ENCODE data around the gene DYNLT1.
"Not testable (repeated sequence)": the region's sequence is repeated elsewhere in the genome, so short reads cannot be mapped to it uniquely, and the experiment has no call there.

The DYNLT1 gene

DNA sequence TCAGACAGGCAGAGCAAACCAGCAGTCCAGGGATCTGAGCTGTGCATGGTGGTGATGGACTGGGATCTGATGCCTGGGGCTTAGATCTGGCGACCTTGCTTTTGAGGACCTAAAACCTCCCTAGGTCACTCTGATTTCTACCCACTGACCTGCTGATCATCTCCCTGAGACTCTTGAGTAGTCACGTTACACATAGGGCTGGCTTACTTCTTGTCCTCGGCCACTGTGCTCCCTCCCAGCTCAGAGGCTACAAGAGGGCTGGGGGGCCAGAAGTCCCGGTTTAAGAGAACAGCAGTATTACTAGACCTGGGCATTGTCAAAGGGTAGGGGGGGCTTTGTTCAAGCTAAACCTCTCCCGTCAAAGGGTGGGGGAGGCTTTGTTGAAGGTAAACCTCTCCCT is 5.5 kb downstream of the DYNLT1 start:
- DNase-seq: no peak

DNA sequence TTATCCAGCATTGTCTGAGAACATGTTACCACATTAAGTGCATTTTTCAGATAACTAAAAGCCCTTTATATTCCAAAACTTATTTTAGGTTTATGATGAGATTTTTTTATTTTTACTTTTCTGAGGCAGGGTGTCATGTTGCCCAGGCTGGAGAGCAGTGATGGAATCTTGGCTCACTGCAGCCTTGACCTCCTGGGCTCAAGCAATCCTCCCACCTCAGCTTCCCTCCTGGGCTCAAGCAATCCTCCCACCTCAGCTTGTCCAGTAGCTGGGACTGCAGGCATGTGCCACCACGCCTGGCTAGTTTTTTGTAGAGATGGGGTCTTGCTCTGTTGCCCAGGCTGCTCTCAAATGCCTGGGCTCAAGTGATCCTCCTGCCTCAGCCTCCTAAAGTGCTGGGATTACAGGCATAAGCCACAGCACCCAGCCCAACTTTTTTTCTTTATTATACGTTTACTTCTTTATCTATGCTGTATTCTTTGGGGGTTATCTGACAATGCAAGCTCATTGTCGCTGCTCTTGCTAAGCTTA is 6.2 kb downstream of the DYNLT1 start:
- DNase-seq: no peak

DNA sequence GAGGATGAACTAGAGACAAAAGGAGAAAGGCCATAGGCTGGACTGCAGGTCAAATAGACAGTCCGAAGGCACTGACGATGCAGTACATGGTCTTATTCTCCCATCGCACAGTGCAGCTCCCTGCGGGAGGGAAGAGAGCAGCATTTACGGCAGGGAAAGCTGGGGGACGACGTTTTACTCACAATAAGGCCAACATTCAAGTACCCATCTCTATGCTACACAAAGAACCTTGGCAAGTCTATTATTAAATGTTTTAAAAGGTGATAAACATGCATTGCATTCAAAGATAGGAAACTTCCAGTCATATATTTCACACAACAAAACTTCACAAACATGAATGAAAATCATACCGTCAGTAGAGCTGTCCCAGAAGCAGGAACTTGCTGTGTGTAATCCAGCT is 7.8 kb downstream of the DYNLT1 start:
- no peak for DNase-seq

DNA sequence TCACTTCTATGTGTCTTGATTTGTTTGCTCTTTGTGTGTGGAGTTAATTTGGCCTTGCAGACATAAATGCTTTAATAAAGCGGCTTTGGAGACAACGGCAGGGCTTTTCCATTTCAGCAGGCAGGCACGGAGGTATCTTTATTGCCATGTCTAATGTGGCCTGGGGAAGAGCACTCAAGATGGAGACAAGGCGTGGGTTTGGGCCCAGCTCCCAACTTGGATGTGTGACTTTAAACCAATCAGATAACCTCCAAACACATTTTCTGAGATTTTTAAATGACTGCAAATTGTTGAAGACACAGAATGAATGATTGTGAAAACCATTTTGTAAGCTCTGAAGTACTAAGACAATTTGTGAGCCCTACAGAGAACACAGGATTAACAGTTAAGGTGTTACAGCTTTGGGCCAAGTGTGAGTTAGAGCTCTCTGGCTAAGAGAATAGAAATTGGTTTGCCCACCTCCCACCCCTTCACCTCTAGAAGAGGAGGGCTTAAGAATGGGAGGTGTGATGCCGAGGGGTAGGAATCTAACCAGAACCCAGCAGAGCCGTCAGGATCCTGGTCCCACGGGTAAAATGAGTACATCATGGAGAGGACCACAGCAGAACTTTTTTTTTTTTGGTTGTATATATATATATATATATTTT is 9.0 kb downstream of the DYNLT1 start:
- DNase-seq: no peak

DNA sequence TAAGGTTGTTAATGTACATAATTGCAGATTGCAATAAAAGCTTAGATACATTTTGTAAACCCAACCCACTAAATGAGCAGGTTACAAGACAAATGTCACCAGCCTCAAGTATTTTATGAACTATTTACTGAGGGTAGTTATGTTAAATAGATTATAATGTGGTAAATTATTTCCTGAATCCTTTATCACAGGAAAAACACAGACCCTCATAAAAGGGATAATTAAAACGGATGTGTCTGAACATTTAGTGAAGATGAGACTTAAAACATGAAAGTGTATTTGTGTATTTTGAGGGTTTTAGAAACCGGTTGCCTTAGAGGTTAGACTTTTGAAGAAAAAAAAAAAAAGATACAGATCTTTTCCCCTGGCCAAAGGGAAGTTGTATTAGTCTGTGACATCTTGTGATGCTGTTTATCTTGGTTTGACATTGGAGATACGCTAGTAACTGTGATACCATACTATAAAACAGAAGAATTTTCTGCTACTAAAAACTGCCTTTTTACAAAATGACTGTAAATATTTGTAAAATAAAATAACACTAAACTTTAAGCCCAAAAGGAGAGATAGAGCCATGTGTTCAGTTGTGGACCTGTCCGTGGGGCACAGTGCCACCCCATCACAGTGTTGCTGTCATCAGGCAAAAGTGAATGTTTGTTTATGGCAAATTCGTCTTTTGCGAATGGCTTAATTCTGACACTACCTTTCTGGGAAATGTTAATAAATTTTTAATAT is 9.7 kb downstream of the DYNLT1 start:
- DNase-seq: no peak

DNA sequence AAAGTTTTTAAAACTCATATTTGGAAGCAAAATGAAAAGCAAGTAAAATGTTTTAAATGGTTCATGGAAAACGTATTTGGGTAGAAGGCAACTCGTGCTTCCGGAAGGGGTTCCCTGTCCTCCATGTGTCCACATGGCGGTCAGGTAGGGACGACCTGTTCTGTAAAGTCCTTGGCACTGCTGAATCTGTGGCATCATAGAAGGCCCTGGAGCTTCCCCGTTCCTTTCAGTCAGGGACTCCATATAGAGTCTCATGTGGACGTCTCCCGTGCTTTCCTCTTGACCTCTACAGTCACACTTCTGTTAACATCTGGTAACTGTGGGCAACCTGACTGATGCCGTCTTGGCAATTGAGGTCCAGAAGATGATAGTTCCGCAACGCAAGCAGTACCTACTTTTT is 11.4 kb downstream of the DYNLT1 start:
- no peak for DNase-seq

DNA sequence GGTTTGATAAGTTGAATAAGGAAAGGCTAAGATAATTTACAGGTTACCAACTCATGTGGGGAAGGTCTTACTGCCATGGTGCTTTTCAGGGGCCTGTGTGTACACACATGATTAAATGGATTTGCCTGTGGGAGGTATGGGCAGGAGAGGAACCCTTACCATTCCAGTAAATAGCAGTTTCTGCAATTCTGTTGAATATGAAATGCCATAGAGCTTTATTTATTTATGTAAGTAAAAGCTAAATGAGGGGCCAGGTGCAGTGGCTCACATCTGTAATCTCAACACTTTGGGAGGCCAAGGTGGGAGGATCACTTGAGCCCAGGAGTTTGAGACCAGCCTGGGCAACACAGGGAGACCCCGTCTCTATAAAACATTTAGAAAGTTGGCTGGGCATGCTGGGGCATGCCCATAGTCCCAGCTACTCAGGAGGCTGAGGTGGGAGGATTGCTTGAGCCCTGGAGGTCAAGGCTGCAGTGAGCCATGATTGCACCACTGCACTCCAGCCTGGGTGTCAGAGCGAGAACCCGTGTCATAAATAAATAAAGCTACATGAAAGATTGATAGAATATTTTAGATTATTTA is 11.9 kb downstream of the DYNLT1 start:
- DNase-seq: not testable (repeated sequence)

DNA sequence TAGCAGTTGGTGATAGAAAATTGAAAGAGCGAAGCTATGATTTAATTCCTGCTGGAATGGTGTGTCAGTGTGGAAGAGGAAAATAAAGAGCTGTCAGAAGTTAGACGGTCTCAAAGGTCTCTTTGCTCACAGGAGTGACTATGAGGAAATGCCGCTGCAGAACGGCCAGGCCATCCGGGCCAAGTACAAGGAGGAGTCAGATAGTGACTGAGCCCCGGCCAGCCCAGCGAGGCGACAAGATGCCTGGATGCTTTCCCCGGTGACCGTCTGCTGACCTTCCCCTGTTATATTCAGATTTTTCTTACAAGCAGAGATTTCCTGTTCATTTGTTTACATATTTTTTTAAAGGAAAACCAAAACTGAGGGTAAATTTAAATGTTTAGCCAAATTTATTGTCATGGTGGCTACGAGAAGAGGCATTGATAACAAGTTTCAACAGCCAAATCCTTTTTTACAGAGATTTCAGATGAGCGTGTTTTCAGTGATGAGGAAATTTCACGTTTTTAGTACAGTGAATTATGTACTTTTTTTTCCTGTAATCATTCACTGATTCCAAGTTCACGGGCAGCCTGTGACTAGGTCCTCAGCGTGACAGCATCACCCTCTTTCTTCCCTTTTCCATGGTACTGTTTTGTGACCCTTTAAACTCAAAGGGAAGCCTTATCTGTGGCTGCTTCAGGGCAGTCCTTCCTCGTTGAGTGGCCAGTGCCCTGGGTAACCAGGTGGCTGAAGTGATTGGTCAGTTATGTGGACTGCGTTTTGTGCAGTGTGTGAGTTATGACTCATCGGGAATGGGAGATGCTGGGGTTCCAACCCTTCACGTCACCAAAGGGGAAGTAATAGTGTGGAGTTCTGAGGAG is 12.6 kb downstream of the DYNLT1 start:
- DNase-seq: no peak

DNA sequence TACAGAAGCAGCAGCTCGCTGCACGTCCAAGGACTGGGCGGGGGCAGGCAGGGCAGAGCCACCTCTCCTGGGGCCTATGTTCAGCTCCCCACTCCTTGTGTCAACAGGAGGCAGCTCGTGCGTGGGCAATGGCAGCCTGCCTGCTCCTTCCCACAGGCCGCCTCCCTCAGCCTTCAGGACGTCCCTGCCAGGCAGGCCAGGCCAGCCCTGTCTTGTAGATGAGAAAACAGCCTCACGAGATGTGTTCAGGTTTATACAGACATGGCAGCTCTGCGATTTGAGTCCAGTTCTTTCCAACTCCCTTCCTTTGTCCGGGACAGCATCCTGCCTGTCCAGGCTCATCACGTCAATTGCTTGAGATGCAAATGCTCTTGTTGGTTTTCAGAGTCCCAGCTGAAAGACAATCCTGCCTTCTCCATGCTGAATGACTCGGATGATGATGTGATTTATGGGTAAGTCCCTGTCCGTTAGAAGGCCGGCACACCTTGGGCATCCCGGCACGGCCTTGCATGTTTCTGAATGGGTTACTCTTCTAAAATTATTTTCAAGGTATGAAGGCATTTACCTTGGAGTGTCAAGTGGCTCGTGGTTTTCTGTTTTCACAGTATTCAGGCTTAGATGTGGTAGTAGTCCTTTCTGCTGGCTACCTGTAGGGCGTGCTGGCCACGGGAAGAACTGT is 13.5 kb downstream of the DYNLT1 start:
- no peak for DNase-seq

DNA sequence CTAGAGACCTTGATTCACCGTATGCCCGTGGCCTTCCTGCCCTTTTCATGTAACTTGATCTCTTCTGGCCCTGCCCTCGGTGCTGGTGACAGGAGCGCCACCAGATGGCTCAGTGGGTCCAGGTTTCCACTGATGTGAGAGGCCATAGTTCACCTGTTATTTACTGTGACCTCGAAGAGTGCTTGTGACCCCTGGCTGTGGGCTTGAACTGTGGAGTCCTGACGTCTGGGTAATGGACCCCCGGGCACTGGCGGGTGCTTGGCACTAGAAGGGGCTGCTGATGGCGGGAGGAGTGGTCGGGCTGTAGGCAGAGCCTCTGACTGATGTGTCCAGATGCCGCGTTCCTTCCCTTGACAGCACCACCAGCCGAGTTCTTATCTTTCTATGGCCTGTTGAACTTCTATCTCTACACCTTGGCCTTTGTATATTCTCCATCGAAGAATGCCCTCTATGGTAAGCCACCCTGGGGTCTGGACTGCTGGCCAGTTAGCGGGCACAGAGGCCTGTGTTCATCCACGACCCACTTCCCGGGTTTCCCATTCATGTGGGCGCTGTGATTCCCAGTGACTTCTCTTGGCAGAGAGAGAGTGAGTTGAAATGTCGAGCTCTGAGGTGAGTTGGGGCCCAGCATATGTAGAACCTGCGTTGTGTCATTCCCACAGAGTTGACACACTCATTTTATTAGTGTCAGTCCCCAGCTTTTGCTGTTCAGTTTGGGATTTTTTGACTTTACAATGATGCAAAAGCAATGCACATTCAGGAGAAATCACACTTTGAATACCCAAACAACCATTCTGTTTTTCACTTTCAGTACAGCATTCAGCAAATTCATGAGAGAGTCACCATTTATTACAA is 14.9 kb downstream of the DYNLT1 start:
- no peak for DNase-seq

DNA sequence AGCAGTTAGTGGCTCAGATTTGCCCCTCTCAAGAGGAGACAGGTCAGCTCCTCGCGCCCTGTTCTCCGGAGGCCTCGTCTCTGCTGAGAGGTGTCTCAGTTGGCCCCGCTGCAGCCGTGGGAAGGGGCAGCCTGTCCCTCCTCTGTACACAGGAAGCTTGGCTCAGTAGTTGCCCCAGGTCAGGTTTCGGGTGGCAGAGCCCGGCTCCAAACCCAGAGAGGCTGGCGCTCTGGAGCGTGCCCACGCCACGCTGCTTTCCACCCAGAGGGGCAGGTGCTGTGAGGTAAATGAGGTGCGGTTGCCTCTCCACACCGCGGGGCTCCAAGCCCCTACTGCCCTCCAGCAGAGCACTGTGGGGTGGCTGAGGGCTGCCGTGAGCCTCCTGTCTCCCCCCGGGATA is 16.0 kb downstream of the DYNLT1 start:
- no peak for DNase-seq

DNA sequence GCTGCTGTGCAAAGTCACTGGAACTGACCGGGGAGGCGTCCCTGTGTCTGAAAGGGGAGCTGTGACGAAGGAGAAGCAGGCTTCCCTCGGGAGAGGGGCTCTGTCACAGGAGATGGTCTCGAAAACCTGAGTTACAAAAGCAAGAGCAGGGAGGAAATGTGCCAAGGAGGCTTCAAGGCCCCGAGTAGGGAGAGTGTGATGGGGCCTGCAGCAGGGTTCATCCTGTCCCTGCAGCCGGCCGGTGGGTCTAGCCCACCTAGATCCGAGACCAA is 16.7 kb downstream of the DYNLT1 start:
- no peak for DNase-seq

DNA sequence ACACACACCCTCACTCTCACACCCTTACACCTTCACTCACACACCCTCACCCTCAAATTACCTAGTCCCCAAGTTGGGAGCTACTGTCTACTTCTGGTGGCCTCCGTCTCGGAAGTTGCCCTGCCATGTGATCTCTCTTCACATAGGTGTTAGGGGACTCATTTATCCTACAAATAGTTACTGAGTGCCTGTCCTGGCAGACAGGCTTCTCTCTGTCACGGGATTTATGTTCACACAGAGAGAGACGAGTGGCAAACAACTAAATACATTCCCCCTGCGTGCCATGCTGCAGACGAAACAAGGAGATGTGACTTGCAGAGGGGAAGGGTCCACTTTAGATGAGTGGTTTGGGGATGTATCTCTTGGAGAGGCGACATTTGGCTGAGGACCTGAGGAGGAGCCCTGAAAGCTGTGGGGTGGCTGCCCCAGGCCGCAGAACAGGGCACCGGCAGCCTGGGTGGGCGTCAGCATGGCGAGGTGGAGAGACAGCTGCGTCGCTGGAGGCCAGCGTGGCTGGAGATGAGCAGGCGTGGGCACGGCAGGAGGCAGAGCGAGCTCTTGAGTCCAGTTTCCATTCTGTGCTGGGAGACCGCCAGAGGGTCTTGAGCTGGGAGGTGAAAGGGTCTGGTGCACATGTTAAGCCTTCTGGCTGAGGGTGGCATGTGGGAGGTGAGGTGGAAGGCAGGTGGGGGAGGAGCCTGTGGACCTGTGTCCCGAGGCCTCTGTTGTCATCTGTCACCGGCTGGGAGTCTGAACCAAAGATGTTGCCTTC is 17.2 kb downstream of the DYNLT1 start:
- DNase-seq: no peak

DNA sequence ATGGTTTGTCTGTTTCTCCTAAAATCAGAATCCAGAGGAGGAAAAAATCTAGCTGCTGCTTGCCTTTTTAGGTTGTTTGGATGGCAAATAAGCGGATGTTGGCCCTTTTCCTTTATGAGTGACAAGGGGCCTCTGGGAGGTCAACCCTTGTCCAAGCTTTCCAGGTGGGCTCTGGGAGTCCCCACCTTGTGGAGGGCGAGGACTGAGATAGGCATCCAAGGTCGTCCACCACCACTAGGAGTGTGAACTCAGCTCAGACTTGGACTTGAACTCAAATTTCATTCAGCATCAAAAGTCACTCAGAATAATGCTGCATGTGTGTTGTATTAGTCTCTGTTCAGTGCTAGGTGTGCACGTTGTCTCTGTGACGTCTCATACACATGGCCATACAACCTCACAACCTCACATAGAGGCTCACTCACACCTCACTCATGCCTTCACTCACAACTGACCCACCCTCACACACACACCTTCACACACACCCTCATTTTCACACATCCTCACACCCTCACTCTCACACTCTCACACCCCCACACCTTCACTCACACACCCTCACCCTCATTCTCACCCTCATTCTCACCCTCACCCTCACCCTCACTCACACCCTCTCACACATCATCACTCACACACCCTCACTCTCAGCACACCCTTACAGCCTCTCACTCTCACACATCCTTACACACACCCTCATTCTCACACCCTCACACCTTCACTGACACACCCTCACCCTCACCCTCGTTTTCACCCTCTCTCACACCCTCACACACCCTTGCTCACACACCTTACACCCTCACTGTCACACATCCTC is 18.0 kb downstream of the DYNLT1 start:
- DNase-seq: no peak

DNA sequence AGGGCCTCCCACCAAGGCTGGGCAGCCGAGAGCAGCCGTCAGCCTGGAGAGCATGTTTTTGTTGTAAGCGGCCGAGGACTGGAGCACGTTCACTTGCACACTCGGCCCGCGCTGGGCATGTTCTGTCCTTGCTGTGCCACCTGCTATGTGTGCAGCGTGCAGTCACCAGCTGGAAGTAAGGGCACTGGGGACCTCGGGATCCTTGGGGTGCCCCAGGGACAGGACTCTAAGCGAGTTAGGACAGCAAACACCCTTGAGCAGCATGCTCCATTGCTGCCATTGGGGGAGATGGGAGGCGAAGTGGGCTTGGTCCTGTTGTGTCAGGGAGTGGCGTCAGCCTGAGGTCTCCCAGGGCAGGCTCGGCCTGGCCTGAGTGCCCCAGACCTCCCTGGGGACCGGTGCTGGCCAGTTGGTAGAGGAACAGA is 18.6 kb downstream of the DYNLT1 start:
- no peak for DNase-seq

DNA sequence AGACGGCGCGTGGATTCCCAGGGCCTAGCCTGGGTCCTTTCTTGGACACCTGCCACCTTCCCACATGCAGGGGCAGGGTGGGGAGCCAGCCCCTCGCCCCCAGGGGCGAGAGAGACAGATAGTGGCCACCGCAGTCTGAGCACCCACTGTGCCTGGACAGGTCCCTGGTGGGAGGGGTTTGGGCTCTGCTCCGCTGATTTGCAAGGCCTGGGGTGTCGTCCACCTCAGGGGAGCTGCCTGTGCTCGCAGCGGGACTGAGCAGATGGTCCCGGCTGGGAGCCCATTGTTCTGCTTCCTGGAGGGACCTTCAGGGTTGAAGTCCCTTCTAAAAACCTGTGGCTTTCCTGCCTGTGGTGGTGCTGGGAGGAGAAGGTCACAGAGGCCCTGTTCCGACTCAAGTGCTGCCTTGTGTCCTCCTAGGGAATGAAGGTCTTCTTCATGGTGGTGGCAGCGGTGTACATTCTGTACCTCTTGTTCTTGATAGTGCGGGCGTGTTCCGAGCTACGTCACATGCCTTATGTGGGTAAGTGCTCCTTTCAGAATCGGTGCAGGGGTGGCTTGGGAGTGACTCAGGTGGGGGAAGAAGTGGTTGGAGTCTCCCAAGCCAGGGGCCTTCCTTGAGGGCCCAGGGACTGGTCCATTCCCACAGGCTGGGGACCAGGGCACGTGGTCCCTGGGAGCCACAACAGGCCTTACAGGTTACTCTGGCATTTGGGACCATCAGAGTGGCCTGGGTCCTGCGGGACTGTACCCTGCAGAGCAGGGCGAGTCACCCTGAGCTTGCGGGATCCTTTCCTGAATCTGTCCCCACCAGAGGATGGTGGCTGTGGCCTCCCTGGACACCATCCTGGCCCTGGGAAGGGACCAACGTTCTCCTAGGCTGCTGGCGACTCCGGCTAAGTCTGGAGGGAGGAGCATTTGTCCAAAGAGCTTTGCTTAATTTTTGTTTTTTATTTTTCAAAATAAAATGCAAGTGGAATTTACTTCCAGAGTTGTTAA is 19.6 kb downstream of the DYNLT1 start:
- no peak for DNase-seq

DNA sequence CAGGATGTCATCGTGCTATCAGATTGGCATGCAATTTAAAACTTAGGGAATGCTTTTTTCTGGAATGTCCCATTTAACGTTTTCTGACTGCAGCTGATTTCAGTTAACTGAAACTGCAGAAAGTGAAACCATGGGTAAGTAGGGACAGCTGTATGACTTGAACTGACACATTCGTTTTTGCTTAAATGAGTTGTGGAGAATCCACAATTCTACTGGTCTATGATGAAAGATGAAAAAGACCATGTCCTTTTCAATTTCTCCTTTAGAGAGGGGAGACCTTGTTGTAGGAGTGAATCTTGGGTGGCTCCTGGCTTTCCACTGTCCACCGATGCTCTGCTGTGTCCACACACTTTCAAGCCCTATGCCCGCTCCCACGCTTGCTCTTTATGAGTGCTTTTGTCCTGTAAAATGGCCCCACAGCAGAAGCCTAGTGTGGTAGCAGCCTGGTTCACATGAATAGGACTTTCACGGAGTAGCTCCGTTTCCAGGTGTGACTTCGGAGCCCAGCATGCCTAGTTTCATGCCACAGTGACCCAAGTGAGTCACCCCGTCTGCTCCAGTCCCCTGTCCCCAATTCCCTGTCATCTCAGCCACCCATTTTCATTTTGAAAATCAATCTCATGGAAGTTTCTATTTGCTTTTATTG is 21.9 kb downstream of the DYNLT1 start:
- DNase-seq: no peak
